GM18861 (cell line): ENCODE measurements around the gene SCAPER.

Experiments
- ATAC-seq: cut with Tn5 transposase; IDR thresholded peaks from one replicate; pipeline ENCODE4 v1.9.1; 2021; ENCODE audit not compliant: unreplicated experiment

SCAPER gene, protein sequence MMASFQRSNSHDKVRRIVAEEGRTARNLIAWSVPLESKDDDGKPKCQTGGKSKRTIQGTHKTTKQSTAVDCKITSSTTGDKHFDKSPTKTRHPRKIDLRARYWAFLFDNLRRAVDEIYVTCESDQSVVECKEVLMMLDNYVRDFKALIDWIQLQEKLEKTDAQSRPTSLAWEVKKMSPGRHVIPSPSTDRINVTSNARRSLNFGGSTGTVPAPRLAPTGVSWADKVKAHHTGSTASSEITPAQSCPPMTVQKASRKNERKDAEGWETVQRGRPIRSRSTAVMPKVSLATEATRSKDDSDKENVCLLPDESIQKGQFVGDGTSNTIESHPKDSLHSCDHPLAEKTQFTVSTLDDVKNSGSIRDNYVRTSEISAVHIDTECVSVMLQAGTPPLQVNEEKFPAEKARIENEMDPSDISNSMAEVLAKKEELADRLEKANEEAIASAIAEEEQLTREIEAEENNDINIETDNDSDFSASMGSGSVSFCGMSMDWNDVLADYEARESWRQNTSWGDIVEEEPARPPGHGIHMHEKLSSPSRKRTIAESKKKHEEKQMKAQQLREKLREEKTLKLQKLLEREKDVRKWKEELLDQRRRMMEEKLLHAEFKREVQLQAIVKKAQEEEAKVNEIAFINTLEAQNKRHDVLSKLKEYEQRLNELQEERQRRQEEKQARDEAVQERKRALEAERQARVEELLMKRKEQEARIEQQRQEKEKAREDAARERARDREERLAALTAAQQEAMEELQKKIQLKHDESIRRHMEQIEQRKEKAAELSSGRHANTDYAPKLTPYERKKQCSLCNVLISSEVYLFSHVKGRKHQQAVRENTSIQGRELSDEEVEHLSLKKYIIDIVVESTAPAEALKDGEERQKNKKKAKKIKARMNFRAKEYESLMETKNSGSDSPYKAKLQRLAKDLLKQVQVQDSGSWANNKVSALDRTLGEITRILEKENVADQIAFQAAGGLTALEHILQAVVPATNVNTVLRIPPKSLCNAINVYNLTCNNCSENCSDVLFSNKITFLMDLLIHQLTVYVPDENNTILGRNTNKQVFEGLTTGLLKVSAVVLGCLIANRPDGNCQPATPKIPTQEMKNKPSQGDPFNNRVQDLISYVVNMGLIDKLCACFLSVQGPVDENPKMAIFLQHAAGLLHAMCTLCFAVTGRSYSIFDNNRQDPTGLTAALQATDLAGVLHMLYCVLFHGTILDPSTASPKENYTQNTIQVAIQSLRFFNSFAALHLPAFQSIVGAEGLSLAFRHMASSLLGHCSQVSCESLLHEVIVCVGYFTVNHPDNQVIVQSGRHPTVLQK (N-terminal part only)

DNA sequence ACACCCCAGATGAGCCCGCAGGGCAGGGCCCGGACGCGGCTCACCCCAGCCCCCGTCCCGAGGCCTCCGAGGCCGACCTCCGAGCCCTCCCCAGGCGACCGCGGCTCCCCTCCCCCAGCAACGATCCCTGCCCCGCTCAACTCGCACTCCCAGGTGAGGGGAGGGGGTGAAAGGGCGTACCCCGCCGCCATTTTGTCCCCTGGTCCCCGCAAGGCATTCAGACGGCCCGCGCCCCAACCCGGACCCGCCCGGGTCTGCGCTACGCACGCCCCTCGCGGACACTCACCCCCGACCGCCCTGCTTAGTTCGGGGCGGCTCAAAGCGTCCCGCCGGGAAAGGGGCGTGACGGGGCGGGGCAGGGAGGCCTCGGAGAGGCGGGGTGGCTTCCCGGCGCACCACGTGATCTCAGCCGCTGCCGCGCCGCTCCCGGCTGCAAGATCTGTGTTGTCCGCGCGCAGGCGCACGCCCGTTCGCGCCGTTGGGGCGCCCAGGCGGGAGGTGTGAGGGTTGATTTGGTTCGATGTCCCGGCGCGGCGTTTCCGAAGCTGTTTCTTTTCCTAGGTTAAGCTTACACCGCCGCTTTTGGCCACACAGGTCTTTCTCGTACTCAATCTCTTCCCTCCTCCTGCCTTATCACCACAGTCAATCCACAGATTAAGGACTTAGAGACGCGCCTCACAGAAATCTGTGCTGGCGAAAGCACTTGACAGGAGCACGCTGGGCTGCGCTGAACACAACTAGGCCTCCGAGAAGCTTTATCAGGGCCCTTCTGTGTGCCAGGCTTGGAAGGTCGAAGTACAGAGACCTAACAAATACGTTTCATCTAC, at the start of gene SCAPER:
TSS of gene SCAPER (minus strand) at position 328 of the 827 bp plus-strand sequence. CDS start 21,523 bp downstream, outside the sequence.
- peak; percentile 76 for ATAC-seq

DNA sequence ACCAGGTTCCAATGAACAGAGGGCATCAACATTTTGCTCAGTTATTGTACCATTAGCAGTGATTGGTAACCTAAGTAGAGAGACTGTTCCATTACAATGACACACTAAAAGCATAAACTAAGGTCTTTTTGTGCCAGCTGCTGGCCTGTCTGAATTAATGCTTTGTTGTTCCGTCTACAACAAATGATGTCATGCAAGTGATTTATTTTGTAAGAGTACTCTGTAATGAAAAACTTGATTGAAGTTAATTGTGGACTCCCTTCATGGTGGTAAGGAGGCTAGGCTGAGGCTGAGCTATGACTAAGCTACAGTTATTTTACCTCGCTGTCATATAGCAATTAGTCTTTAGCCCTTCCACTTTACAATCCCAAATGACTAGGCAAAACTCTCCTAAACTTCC, 49.6 kb upstream of the SCAPER start:
- ATAC-seq: no peak

DNA sequence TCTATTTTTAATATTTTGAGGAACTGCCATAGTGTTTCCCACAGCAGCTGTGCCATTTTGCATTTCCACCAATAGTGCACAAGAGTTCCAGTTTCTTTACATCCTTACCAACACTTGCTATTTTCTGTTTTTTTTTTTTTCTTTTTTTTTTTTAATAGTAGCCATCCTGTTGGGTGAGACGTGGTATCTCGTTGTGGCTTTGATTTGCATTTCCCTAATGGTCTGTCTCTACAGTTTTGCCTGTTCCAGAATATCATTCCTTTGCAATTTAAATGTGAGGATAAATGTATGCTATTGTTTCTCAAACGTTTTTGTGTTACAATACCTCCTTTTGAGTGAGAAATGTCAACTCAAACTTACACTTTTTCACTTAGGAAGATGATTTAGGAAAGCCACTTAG, 48.8 kb upstream of the SCAPER start:
- ATAC-seq: no peak

DNA sequence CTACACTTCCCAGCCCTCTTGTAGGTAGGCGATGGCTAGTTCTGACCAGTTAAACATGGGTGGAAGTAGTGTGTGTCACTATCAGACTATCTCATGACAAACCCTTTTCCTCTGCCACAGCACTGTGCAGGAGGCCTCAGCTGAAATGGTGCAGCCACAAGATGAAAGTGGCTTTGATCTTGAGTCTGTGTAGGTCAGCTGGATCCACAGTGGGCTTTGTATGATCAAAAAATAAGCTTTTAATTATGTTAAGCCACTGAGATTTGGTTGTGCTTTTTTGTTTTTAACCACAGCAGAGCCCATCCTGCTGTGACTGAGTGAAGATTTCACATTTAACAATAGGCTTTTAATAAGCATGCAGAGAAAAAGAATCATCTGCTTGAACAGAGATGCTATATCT, 46.1 kb upstream of the SCAPER start:
- ATAC-seq: no peak

DNA sequence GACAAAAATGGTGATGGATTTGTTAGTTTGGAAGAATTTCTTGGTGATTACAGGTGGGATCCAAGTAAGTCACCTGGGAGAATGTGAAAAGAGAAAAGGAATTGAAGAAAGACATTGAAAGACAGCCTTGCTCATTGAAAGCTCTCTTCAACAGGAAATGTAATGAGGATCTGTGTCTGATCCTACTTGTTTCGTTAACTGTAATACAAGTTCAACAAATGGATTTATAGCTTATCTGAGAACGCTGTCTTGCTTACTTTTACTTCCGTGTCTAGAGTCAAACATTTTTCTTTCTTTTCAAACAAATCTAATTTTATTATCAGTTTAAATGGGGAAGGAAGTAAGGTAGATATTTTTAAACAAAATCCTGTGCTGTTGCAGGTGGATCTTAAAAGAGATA, 42.3 kb upstream of the SCAPER start:
- no peak for ATAC-seq

DNA sequence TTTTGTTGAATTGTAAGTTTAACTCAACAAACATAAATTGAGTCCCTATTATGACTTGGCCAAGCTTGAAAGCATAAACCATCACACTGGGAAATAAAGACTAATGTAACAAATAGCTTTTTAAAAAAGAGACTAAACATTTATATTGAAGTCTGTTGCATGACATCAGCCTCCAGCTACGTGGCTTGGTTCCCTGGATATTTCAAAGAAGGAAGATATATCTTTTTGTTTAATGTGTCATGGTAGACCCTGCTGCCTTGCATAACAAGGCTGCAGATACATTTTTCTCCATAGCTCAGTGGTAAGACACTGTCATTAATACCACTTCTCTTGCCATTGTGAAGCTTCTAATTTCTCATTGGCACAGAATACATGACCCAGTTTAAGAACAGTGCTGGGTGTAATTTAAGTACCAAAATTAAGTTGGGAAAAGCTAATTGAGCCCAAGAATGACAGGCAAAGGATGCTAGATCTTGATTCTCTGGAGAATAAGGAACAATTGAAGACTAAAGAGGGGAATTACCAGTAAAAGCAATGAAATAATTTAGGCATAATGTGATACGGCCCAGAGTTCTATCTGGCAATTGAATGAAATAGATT, 40.5 kb upstream of the SCAPER start:
- ATAC-seq: no peak

DNA sequence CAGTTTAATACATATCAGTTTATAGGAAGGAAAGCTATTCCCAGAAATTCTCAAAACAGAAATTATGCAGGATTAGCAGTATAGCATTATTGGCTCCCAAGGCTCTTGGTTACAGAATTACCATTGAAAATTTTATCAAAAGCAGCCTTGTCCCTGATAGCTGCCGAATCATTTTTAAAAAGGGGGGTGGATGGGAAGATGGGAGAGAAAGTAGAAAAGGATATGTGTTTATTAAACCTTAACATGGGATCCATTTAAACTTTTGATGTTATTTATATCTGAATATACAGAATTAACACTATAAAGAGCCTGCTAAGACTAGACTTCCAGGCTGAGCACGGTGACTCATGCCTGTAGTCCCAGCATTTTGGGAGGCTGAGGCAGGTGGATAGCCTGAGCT, 37.2 kb upstream of the SCAPER start:
- no peak for ATAC-seq

DNA sequence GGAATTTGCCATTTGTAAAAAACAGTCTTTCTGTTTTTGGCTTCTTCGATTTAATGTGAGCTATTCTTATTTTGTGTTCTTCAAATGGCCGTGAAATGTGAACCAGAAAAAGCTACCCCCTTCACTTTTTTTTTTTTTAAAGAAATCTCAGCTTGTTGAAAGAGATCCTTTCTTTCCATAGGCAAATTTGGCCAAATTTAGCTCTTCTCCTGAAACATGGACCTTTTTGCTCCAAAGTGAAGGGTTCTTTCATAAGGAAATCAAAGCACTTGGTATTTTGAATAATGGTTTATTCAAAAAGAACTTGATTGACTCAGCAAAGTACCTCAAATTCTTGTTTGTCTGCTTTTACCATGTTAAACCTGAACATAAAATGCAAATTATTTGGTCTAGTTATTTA, 36.5 kb upstream of the SCAPER start:
- ATAC-seq: no peak

DNA sequence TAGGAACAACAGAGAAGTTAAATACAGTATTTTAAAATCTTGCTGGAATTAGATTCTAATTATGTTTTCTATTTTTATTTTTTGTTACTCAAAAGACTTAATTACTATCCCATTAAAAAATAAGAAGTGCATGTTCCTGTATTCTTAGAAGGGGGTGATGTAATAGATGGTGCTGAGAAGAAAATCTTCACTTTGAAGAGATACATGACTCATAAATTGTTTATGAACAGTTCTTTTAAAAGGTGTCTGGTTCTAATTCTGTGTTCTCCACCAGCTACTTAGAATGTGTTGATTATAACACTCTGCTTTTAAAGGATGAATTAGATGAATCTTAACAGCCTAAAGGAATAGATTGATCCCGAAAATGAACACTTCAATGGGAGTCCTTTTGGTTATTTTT, 34.6 kb upstream of the SCAPER start:
- ATAC-seq: no peak

DNA sequence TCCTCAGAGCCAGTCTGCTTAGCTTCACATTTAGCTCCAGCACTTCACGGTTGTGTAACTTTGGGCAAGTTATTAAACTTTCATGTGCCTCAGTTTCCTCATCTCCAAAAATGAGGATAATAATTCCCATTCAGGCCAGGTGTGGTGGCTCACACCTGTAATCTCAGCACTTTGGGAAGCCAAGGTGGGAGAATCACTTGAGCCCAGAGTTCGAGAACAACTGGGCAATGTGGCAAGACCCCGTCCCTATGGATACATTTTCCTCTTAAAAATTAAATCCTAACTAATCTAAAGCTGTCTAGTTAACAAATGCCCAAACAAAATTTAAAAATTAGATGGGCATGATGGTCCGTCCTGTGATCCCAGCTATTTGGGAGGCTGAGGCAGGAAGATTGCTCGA, 33.6 kb upstream of the SCAPER start:
- no peak for ATAC-seq

DNA sequence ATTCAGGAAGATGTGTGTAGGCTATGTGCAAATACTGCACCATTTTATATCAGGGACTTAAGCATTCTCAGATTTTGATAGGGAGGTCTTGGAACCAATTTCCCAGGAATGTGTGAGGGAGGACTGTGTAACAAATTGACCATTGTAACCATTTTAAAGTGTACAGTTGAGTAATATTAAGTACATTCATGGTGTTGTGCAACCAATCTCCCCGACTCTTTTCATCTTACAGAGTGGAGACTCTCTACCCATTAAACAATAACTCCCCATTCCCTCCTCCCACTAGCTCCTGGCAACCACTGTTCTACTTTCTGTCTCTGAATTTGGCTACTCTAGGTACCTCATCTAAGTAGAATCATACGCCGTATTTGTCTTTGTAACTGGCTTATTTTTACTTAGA, 31.5 kb upstream of the SCAPER start:
- no peak for ATAC-seq

DNA sequence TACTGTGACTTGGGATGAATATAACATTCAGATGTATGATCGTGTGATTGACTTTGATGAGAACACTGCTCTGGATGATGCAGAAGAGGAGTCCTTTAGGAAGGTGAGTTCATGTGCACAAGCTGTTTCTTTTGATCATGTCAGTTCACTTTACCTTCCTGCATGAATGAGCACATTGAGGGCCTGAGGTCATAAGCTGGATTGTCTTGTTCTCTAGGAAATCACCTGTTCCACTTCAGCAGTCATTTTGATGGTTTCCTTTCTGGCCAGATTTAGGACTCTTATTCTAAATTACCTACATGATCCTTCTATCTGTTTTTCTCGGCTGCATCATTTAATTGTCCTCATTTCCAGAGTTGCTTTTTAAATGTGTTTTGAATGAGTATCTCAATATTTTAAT, 30.5 kb upstream of the SCAPER start:
- ATAC-seq: no peak

DNA sequence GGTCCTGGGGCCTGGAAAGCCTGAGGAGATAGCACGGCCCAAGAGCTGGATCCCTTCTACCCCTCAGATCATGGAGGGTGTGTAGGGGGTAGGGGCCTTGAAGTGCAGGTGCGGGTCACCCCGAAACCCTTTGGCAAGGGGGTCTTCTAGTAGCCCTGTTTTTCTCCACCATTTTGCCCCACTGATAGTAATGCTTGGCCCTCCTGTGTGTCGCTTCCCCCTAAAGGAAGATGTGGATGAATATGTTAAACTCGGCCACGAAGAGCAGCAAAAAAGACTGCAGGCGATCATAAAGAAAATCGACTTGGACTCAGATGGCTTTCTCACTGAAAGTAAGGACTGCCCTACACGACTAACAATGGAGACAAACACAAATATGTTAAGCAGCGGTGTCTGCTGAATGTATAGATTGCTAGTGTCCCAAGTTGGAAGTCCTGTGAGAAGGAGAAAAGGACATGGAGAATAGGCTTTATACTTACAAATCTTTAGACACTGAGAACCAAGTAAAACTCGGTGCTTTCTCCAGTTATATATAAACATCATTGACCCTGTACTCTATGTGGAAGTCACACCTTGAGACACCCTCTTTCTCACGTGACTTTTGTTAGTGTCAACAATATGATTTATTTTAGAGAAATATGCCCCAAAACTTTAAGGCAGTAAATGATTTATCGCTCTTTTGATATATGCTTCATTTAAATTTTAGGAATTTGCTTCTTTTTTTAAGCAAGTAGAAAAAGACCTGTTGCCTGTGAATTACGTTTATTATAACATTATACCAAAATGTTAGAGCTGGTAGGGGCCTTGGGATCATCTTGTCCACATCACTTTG, 27.2 kb upstream of the SCAPER start:
- no peak for ATAC-seq

DNA sequence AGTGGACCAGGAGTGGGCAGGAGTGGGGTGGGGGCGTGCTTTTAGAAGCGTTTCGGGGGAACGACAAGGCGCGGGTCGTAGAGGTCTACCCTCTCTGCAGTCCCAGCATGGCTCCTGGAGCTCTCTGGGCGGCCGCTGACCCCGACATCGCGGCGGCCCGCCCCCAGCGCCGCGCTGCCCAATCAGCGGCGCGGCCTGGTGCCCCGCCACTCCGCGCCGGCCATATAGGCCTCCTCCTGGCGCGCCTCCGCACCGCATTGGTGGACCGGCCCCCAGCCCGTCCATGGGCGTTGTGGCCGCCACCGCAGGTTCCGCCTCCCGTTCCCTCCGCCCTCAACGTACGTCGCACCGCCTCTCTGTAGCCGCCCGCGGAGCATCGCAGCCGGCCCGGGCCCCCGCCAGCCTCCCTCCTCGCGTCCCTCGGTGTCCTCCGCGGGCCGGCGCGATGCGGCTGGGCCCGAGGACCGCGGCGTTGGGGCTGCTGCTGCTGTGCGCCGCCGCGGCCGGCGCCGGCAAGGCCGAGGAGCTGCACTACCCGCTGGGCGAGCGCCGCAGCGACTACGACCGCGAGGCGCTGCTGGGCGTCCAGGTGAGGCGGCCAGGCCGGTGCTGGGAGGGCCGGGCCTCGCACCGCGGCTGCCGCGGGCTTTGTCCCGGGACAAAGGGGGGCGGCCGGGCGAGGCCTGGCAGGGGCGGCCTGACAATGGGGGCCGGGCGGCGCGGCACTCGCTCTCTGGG, 26.4 kb upstream of the SCAPER start, which contains the start of gene RCN2:
TSS of gene RCN2 (plus strand) at position 353 of the 738 bp plus-strand sequence. CDS start at position 446, 93 bp downstream.
- peak; percentile 93 for ATAC-seq

DNA sequence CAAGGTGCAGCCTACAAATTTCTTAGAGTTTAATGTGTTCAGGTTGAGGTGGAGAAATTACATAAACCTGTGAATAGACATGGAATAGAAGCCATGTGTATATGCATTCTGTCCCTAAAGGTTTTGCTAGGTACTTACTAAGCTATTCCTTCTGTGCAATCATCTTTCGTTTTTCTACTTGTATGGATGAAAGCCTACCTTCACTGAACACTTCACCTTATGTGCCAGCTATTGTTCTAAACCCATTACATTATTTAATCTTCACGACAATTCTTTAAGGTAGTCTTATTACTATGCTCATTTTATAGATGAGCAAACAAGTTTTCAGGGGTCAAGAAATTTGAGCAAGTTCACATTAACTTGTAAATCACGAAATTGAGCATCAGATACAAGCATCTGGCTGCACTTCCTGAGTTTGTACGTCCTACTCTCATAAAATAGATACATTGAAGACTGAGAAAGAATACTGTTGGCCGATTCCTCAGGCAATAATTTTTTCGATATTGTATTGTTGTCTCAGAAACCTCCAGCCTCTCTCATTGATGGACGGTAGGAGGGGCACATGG, 25.8 kb upstream of the SCAPER start:
- ATAC-seq: no peak

DNA sequence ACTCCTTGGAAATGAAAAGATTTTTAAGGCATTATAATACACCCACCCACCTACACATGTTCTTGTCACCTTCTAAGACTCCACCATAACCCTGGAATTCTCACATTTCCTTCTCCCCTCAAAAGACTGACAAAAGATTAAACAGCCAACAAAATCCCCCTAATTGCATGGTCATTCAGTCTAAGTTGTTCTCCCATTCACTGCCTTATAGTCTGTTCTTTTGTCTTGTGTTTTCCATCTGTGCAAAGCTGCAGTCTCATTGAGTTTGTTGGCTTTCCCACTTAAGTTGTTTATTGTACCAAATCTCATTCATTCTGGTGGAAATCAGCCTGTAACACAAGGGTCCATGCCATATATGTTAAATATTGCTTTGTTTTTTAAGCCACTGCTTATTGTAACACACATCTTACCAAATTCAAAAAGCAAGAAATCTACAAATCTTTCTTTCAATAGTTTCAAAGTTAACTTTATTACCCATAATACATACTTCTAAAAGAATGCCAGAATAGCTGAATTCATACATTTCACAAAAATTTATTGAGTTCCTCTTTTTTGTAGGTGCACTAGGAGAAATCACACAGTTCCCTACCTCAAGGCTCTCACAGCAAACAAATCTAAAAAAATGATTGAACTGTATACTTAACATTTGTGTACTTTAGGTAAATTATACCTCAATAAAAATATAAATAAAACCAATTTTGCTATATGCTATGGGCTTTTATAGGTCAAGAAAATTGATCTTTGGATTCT, 24.0 kb upstream of the SCAPER start:
- ATAC-seq: no peak

DNA sequence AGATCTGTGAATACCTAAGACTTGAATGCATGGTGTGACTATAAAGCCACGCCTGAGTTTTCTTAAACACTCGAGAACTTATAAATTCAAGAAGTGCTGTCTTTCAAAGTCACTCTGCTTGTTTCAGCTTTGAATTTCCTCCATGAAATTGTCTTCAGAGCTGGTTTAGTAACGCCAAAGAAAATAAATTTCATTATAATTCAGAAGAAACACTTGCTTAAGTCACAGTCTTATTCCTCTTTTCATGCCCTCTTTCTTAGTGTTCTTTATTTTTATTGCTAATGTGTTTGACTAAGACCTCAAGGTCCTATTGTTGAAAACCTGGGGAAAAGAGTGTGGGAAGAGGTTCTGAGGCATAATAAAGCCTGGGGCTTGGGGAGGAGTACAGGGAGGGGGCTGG, 23.1 kb upstream of the SCAPER start:
- no peak for ATAC-seq
